ENCODE results near the gene WBP2.
A peak's percentile ranks its signal among the peaks of the same experiment; 100 is the strongest.
"Not testable (repeated sequence)": the region's sequence is repeated elsewhere in the genome, so short reads cannot be mapped to it uniquely, and the experiment has no call there.

Gene WBP2

DNA sequence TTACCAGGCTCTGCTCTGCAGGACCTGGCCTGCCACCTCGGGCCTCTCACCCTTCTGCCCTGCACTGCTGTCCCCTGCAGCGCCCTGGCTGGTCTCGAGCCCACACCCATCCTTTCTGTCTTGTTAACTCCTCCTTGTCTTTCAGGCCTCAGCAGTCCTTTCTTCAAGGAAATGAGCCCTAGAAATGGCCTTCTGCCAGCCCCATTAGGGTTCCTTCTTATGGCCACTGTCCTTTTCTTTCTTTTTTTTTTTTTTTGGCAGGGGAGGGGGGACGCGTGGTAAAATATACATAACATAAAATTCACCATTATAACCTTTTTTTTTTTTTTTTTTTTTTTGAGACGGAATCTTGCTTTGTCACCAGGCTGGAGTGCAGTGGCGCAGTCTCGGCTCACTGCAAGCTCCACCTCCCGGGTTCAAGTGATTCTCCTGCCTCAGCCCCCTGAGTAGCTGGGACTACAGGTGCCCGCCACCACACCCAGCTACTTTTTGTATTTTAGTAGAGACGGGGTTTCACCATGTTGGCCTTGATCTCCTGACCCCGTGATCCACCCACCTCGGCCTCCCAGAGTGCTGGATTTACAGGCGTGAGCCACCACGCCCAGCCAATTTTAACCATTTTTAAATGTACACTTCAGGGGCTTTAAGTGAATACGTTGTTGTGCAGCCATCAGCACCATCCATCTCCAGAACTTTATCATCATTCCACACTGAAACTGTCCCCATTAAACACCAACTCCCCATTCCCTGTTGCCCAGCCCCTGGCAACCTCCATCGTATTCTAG is 10.5 kb upstream of the WBP2 start:
- not testable (repeated sequence) for DNase-seq (ENCODE audit: low spot score)

DNA sequence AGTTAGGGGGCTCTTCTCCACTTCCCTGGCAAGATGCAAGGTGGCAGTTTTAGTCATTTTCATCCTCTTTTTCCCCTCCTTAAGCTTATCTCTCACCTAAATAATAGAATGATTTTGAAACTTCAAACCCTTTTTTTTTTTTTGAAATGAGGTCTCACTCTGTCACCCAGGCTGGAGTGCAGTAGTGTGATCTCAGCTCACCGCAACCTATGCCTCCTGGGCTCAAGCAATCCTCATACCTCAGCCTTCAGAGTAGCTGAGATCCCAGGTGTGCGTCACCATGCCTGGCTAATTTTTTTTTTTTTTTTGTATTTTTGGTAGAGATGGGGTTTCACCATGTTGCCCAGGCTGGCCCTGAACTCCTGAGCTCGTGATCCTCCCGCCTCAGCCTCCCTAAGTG is 9.8 kb upstream of the WBP2 start:
- not testable (repeated sequence) for DNase-seq (ENCODE audit: low spot score)

GRCh38 chr17:75864448-75864871 is 9.3 kb upstream of the WBP2 start:
- no peak for DNase-seq (ENCODE audit: low spot score)

GRCh38 chr17:75861927-75862317 is 6.8 kb upstream of the WBP2 start:
- DNase-seq (ENCODE audit: low spot score), result no peak

- not testable (repeated sequence) for DNase-seq (ENCODE audit: low spot score)
Observed at GRCh38 chr17:75859358-75859757, 4.2 kb upstream of the WBP2 start.

DNA sequence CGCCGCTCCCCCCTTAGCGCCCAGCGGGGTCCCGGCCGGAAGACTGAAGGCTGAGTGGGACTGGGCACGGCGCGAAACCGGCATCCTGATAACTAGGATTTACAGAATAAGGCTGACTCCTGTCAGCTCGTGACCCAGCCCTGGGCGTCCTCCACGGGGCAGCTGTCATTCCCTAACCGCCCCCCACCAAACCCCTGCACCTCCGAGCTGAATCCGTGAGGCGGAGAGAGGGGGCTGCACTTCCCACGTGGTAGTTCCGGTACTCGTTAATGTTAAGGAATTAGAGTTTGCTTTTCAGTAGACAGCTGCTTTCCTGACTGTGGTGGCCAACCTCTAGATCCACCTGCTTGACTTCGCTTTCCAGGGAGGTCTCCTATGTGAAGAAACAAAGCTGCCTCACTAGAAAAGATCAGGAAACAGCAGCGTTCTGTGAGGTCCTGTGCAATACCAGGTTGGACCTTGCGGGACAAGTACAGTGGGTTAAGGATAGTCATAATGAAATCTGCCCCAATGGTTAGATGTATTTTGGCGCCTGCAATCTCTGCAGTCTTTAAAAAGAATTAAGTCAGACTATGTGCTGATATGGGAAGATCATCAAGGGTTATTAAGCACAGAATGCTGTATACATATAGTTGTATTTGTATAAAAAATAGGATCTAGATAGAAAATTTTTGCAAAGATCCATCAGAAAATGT is 1.1 kb upstream of the WBP2 start:
- DNase-seq (ENCODE audit: low spot score), result no peak

DNA sequence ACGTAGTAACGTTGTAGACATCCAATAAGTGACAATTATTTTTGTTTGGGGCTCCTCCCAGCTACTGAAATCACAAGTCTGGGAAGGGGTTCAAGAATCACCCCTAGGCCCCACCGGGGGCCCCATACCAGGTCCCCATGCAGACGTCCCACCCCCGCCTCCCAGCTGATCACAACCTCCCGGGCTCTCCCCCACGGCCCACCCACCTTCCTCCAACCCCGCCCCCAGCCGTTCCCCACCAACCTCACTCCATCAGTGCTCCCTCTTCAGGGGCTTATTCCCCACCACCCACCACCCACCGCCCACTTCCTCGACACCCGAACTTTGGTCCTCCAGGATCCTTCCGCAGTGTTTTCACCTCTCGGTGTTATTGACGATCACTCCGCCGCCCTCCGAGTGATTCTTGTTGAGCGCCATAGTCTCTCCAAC is 240 bp downstream of the WBP2 start:
- DNase-seq (ENCODE audit: low spot score), result no peak

GRCh38 chr17:75854101-75854748 is 910 bp downstream of the WBP2 start:
- DNase-seq (ENCODE audit: low spot score), result peak; percentile 41

DNA sequence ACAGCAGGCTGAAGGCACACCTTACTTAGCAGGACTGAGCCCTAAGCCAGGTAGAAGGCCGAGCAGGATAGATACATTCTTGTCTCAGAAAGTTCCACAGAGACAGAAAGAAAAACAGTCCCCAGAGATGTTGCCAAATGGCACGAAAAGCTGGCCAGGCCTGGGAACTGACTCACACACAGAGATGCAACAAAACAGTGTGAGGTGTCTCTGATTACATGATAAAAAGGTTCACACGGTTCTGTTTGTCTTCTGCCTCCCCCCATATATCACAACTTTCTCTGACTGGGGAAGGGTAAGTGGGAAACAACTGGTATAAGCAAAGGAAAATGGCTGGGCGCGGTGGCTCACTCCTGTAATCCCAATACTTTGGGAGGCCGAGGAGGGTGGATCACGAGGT is 1.7 kb downstream of the WBP2 start:
- DNase-seq (ENCODE audit: low spot score), result no peak

DNA sequence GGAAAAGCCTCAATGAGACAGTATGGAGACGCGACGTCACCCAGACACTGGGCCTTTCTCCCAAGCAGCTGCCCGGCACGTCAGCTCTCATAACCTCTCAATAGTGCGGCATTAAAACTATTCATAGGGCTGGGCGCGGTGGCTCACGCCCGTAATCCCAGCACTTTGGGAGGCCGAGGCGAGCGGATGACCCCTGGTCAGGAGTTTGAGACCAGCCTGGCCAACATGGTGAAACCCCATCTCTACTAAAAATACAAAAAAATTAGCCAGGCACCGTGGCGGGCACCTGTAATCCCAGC is 3.5 kb downstream of the WBP2 start:
- DNase-seq (ENCODE audit: low spot score), result not testable (repeated sequence)

GRCh38 chr17:75850928-75851692 is 4.0 kb downstream of the WBP2 start:
- no peak for DNase-seq (ENCODE audit: low spot score)

GRCh38 chr17:75849724-75850123 is 5.4 kb downstream of the WBP2 start:
- DNase-seq (ENCODE audit: low spot score), result peak; percentile 79

DNA sequence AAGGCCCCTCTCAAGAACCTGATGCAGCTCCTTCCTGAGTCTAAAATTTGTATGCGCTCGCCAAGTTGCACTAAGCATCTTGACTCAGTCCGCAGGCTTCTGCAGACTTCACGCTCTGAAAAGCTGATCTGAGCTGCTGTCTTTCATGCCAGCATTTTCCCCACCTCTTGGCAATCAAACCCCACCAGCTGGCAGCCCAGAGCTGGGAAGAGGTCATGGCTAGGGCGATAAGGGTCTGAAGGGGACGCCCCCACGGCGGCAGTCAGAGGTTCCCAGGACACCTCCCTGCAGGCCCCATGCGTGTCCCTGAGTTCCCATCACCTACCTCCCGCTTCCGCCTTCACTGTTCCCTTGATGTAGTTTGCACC is 5.9 kb downstream of the WBP2 start:
- DNase-seq (ENCODE audit: low spot score), result peak; percentile 85

DNA sequence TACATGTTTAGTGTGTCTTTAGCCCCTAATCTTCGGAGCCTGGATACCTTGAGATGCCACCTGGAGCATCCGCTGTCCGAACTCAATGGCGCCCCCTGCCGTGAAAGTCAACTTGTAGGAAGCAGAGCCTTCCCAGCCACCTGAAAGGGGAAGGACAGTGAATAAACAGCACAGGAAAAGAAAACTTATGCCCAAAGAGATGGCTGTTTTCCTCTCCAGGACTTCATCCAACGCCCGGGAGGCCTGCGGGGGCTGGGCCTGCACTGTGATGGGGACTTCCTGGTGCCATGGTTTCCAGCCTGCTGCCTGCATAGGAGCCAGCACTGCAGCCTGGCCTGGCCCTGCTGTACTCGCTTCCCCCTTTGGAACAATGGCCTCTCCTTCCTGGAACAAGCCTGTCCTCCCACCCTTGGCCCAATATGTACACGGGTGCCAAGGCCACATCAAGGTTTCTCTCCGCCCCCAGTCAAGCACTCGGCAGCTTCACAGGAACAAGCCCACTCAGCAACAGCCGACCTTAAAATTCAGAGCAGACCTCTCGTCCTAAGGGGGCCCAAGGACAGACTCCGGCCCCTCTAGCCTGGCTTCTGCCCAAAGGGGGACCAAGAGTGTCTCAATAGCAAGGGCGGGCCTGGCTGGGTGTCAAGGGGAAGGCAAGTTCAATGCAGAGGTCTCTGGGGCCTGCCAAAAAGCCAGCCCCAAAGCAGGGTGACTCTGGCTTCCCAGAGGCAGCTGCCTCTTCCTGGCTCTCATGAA is 6.4 kb downstream of the WBP2 start:
- peak; percentile 82 for DNase-seq (ENCODE audit: low spot score)

DNA sequence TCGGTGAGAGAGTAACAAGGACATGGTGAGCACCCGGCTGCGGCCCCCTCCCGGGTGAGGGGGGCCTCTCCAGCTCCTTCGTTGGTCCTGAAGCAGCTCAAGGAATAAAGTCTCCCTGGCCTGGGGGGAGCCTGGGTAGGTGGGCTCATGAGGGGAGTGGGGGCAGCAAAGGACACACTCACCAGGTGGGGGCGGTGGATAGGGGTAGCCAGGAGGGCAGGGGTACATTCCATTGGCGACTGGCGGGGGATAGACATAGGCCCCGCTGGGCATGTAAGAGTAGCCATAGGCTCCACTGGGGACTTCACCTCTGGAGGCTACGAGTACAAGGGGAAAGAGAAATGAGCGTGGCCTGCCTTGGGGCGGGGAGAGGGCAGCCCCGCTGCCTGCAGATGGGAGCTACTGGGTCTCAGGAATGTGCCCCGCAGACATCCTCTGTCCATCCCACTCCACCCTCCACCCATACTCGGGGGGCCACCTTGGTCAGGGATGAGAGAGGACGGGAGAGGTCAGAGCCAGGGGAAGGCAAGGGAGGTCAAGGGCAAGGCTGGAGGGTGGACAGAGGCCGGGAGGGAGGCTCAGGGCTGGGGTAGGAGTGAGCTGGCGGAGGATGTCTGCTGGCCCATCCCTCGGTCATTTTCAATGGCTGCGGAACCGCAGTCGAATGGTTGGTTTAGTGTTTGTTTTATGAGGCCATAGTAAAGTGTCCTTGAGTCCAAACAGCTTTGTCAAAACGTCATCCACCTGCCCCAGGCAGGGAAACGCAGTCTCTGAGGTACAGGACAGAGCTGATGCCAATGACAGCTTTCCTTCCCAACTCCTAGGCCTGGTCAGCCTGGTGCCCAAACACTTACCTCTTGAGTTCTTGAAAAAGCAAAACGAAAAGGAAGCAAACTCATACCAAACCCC is 7.3 kb downstream of the WBP2 start:
- DNase-seq (ENCODE audit: low spot score), result no peak

- DNase-seq (ENCODE audit: low spot score), result no peak
Observed at GRCh38 chr17:75846692-75847613, 8.2 kb downstream of the WBP2 start.

- no peak for DNase-seq (ENCODE audit: low spot score)
Observed at GRCh38 chr17:75845933-75846691, 9.0 kb downstream of the WBP2 start.

- DNase-seq (ENCODE audit: low spot score), result peak; percentile 90
Observed at GRCh38 chr17:75845058-75845711, 9.9 kb downstream of the WBP2 start.
